ENCODE measurements around the gene TTLL9. TPM values are rescaled to one million over a fixed set of nuclear protein-coding genes. Genes with fewer than 3 reads are reported as not detected.

The TTLL9 gene
- total RNA-seq, 1 experiment from 2014 or later: 2.1 TPM

- no peak overlapping the region for H3K27ac ChIP-seq (ENCODE audit: low read length)
- no peaks in the 10 kb centered on the region for H3K9me3 ChIP-seq (ENCODE audit: control insufficient read depth, insufficient read depth, low read depth, low read length)
- no peak overlapping the region for H3K4me3 ChIP-seq (ENCODE audit: low read depth in 2 of 2, low read length in 2 of 2)
- intact Hi-C loops (cut with micrococcal nuclease; ENCODE audit: unreplicated experiment): no loop called here
- POLR2A ChIA-PET: interaction anchor here (0.5 kb wide), 1 partner anchor 47 kb away, joined by 9 read pairs; no protein-coding TSS in a partner anchor
- no peak for TF ChIP-seq REST (IDR thresholded peaks at IDR 0.05; ENCODE audit: insufficient read depth in 1 of 2, low read depth in 2 of 2, low read length in 1 of 2)
- no peak for TF ChIP-seq CTCF (IDR thresholded peaks at IDR 0.05)
- TF ChIP-seq SIN3A (IDR thresholded peaks at IDR 0.05; ENCODE audit: borderline replicate concordance, insufficient read depth, low read depth, low read length): no peak
- TF ChIP-seq TCF7L2 (IDR thresholded peaks at IDR 0.05; ENCODE audit: low read depth, low read length): no peak
- no peak for TF ChIP-seq POLR2AphosphoS5 (IDR thresholded peaks at IDR 0.05; ENCODE audit: low read depth, low read length)
- BruUV-seq (replicated peaks): no TSS peak
- ATAC-seq (no peak), DNase-seq (ENCODE audit: low read depth, low spot score) (no peak)
- H3K4me1 ChIP-seq (ENCODE audit: control insufficient read depth, insufficient read depth, low read length): peaks cover 19% of the 10 kb centered on the region
- CTCF ChIA-PET: no interaction called here
- H3K27me3 ChIP-seq (ENCODE audit: control insufficient read depth, insufficient read depth, low read length): no peaks in the 10 kb centered on the region
- in situ Hi-C loops (cut with HindIII; ENCODE audit: low pct_unique_long_range_greater_than_20kb, low sequenced_read_pairs): loop anchor here (5.0 kb wide), 1 partner anchor 103 kb away; no protein-coding TSS in a partner anchor
- H3K36me3 ChIP-seq (ENCODE audit: control insufficient read depth, insufficient read depth, low read length): peaks cover under 1% of the 10 kb centered on the region; the same call in 1 of the 2 replicates
Measured at GRCh38 chr20:31939661-31940060, 69.2 kb downstream of the TTLL9 start.

- in situ Hi-C loops (cut with HindIII; ENCODE audit: low pct_unique_long_range_greater_than_20kb, low sequenced_read_pairs) (loop anchor here (5.0 kb wide), 1 partner anchor 99 kb away; no protein-coding TSS in a partner anchor), intact Hi-C loops (cut with micrococcal nuclease; ENCODE audit: unreplicated experiment) (no loop called here)
- CTCF ChIA-PET: interaction anchor here (1.2 kb wide), 1 partner anchor 9 kb away, joined by 4 read pairs; the partner anchor contains the start of gene PDRG1
- Histone ChIP-seq H3K4me1 (ENCODE audit: control insufficient read depth, insufficient read depth, low read length) (peaks cover 19% of the 10 kb centered on the region), H3K27ac (ENCODE audit: low read length) (peak overlapping the region; percentile 37; the same call in 1 of the 2 replicates), H3K4me3 (ENCODE audit: low read depth in 2 of 2, low read length in 2 of 2) (no peak overlapping the region), H3K36me3 (ENCODE audit: control insufficient read depth, insufficient read depth, low read length) (peaks cover 22% of the 10 kb centered on the region), H3K27me3 (ENCODE audit: control insufficient read depth, insufficient read depth, low read length) (no peaks in the 10 kb centered on the region), H3K9me3 (ENCODE audit: control insufficient read depth, insufficient read depth, low read depth, low read length) (peaks cover under 1% of the 10 kb centered on the region; the same call in 1 of the 2 replicates)
- BruUV-seq (replicated peaks): no TSS peak
- DNase-seq (ENCODE audit: low read depth, low spot score) (no peak), ATAC-seq (peak; percentile 35)
- TF ChIP-seq POLR2AphosphoS5 (IDR thresholded peaks at IDR 0.05; ENCODE audit: low read depth, low read length) (no peak; the same call in 1 of the 2 replicates), SIN3A (IDR thresholded peaks at IDR 0.05; ENCODE audit: borderline replicate concordance, insufficient read depth, low read depth, low read length) (no peak), REST (IDR thresholded peaks at IDR 0.05; ENCODE audit: insufficient read depth in 1 of 2, low read depth in 2 of 2, low read length in 1 of 2) (no peak), TCF7L2 (IDR thresholded peaks at IDR 0.05; ENCODE audit: low read depth, low read length) (no peak), CTCF (IDR thresholded peaks at IDR 0.05) (no peak)
- POLR2A ChIA-PET: interaction anchor here (1.1 kb wide), 1 partner anchor 48 kb away, joined by 5 read pairs; no protein-coding TSS in a partner anchor
Measured at GRCh38 chr20:31943052-31943471, 72.6 kb downstream of the TTLL9 start.

Measured in Panc1 (cell line).